ENCODE measurements around the gene CNOT6. TPM values are rescaled to one million over a fixed set of nuclear protein-coding genes. Genes with fewer than 3 reads are reported as not detected.

The CNOT6 gene
- total and polyA plus RNA-seq, 2 donors (not counting 1 experiment from before 2014, with no cell fraction given) = 12.7 to 19.5 TPM

- TF ChIP-seq EZH2 (IDR thresholded peaks at IDR 0.05; ENCODE audit: low read length, missing control alignments) (no peak), CTCF (conservative IDR thresholded peaks at IDR 0.05 in 1 of 2, IDR thresholded peaks at IDR 0.05 in 1 of 2; ENCODE audit: low read depth in 1 of 2, low read length in 2 of 2) (no peak)
- DNase-seq (ENCODE audit: low read depth in 2 of 2) = no peak
- H3K4me2 ChIP-seq (ENCODE audit: extremely low read depth, insufficient read depth, low read length) = no peak overlapping the region
- no peaks in the 10 kb centered on the region for H3K79me2 ChIP-seq (ENCODE audit: control insufficient read depth, insufficient read depth, low read length)
- no peaks in the 10 kb centered on the region for H4K20me1 ChIP-seq (ENCODE audit: control insufficient read depth, extremely low read depth, insufficient read depth, low read length)
- no peaks in the 10 kb centered on the region for H3K4me1 ChIP-seq (ENCODE audit: control insufficient read depth, extremely low read depth, insufficient read depth, low read length)
- H3K36me3 ChIP-seq (ENCODE audit: control insufficient read depth, insufficient read depth, low read length) = no peaks in the 10 kb centered on the region
- H3K9ac ChIP-seq (ENCODE audit: insufficient read depth, low read length) = no peak overlapping the region
- no peaks in the 10 kb centered on the region for H3K27me3 ChIP-seq (ENCODE audit: control insufficient read depth, insufficient read depth, low read length)
- no peak overlapping the region for H3K27ac ChIP-seq (ENCODE audit: insufficient read depth, low read length)
- H3K9me3 ChIP-seq (ENCODE audit: control insufficient read depth, insufficient read depth, low read depth, low read length) = no peaks in the 10 kb centered on the region
- no peak overlapping the region for H2AFZ ChIP-seq (ENCODE audit: low read length)
- H3K4me3 ChIP-seq (replicated peaks in 1 of 4; ENCODE audit: control extremely low read depth in 1 of 4, insufficient read depth in 1 of 4, low read depth in 3 of 4, low read length in 4 of 4) = no peak overlapping the region
These were observed 104.8 kb downstream of the CNOT6 start for GRCh38 chr5:180598797-180599589.

- Histone ChIP-seq H3K4me1 (ENCODE audit: control insufficient read depth, extremely low read depth, insufficient read depth, low read length) (no peaks in the 10 kb centered on the region), H3K4me2 (ENCODE audit: extremely low read depth, insufficient read depth, low read length) (no peak overlapping the region), H3K4me3 (replicated peaks in 1 of 4; ENCODE audit: control extremely low read depth in 1 of 4, insufficient read depth in 1 of 4, low read depth in 3 of 4, low read length in 4 of 4) (no peak overlapping the region), H3K36me3 (ENCODE audit: control insufficient read depth, insufficient read depth, low read length) (no peaks in the 10 kb centered on the region), H3K27me3 (ENCODE audit: control insufficient read depth, insufficient read depth, low read length) (no peaks in the 10 kb centered on the region), H3K9ac (ENCODE audit: insufficient read depth, low read length) (no peak overlapping the region), H2AFZ (ENCODE audit: low read length) (no peak overlapping the region), H4K20me1 (ENCODE audit: control insufficient read depth, extremely low read depth, insufficient read depth, low read length) (no peaks in the 10 kb centered on the region), H3K79me2 (ENCODE audit: control insufficient read depth, insufficient read depth, low read length) (no peaks in the 10 kb centered on the region), H3K27ac (ENCODE audit: insufficient read depth, low read length) (no peak overlapping the region), H3K9me3 (ENCODE audit: control insufficient read depth, insufficient read depth, low read depth, low read length) (no peaks in the 10 kb centered on the region)
- TF ChIP-seq EZH2 (IDR thresholded peaks at IDR 0.05; ENCODE audit: low read length, missing control alignments) (no peak), CTCF (conservative IDR thresholded peaks at IDR 0.05 in 1 of 2, IDR thresholded peaks at IDR 0.05 in 1 of 2; ENCODE audit: low read depth in 1 of 2, low read length in 2 of 2) (no peak)
- no peak for DNase-seq (ENCODE audit: low read depth in 2 of 2)
These were observed 105.4 kb downstream of the CNOT6 start for GRCh38 chr5:180599590-180599914.

GRCh38 chr5:180599981-180600553 lies 105.9 kb downstream of the CNOT6 start:
- H3K4me1 ChIP-seq (ENCODE audit: control insufficient read depth, extremely low read depth, insufficient read depth, low read length) = no peaks in the 10 kb centered on the region
- no peak overlapping the region for H3K9ac ChIP-seq (ENCODE audit: insufficient read depth, low read length)
- H3K4me2 ChIP-seq (ENCODE audit: extremely low read depth, insufficient read depth, low read length) = no peak overlapping the region
- no peak overlapping the region for H3K4me3 ChIP-seq (replicated peaks in 1 of 4; ENCODE audit: control extremely low read depth in 1 of 4, insufficient read depth in 1 of 4, low read depth in 3 of 4, low read length in 4 of 4)
- no peak for TF ChIP-seq EZH2 (IDR thresholded peaks at IDR 0.05; ENCODE audit: low read length, missing control alignments)
- TF ChIP-seq CTCF (conservative IDR thresholded peaks at IDR 0.05 in 1 of 2, IDR thresholded peaks at IDR 0.05 in 1 of 2; ENCODE audit: low read depth in 1 of 2, low read length in 2 of 2) = no peak
- no peaks in the 10 kb centered on the region for H3K27me3 ChIP-seq (ENCODE audit: control insufficient read depth, insufficient read depth, low read length)
- no peak overlapping the region for H3K27ac ChIP-seq (ENCODE audit: insufficient read depth, low read length)
- H3K79me2 ChIP-seq (ENCODE audit: control insufficient read depth, insufficient read depth, low read length) = no peaks in the 10 kb centered on the region
- no peaks in the 10 kb centered on the region for H4K20me1 ChIP-seq (ENCODE audit: control insufficient read depth, extremely low read depth, insufficient read depth, low read length)
- no peak for DNase-seq (ENCODE audit: low read depth in 2 of 2)
- no peak overlapping the region for H2AFZ ChIP-seq (ENCODE audit: low read length)
- H3K36me3 ChIP-seq (ENCODE audit: control insufficient read depth, insufficient read depth, low read length) = no peaks in the 10 kb centered on the region
- H3K9me3 ChIP-seq (ENCODE audit: control insufficient read depth, insufficient read depth, low read depth, low read length) = no peaks in the 10 kb centered on the region

All from fibroblast of lung (primary cell).